Neural crest cell (in vitro differentiated cells): ENCODE results near the gene GRIA4. TPM values are rescaled to one million over a fixed set of nuclear protein-coding genes. Genes with fewer than 3 reads are reported as not detected.
A peak's percentile ranks its signal among the peaks of the same experiment; 100 is the strongest.

ENCODE experiments used
- DNase-seq: peaks from one replicate; pipeline ENCODE4 v3.0.0; 2021; ENCODE audit warnings: low read depth, mixed read lengths, low spot score
- H3K27ac Mint-ChIP-seq: one replicate; pipeline ENCODE4 v1.8.0; 2021; ENCODE audit warnings: mild to moderate bottlenecking, mixed read lengths; ENCODE audit not compliant: unreplicated experiment
- H3K27me3 Mint-ChIP-seq: 2 replicates; pipeline ENCODE4 v1.8.0; 2021; ENCODE audit warnings: low read depth, mild to moderate bottlenecking, mixed read lengths
- H3K36me3 Mint-ChIP-seq: 2 replicates; pipeline ENCODE4 v1.8.0; 2021; ENCODE audit warnings: low read depth, mild to moderate bottlenecking, mixed read lengths
- H3K4me1 Mint-ChIP-seq: 2 replicates; pipeline ENCODE4 v1.8.0; 2021; ENCODE audit warnings: mixed read lengths
- H3K4me3 Mint-ChIP-seq: one replicate; pipeline ENCODE4 v1.8.0; 2021; ENCODE audit warnings: mild to moderate bottlenecking, mixed read lengths
- H3K9me3 Mint-ChIP-seq: 2 replicates; pipeline ENCODE4 v1.8.0; 2021; ENCODE audit warnings: mixed read lengths
- long read RNA-seq: library from polyadenylated mRNA; unstranded; transcript quantifications from one replicate; pipeline ENCODE4 v2.0.0, GENCODE V29; 2020
- total RNA-seq: library from RNA; stranded (reverse); gene quantifications from 2 replicates; pipeline ENCODE4 v1.2.1, GENCODE V29; 2021
- TF ChIP-seq, protein P1 (sequence below): fragments of 200-600 bp; sonication (generic); conservative IDR thresholded peaks from 2 replicates; pipeline ENCODE4 v1.5.0; 2021; ENCODE audit warnings: antibody characterized with exemption, mild to moderate bottlenecking

Gene GRIA4
- total RNA-seq: 2.3 and 2.9 TPM in 2 replicates
- long read RNA-seq, partial matches to known transcripts: 0 of 1 reads
- long read RNA-seq, other reads (novel, unspliced or antisense): 1 of 1 reads

GRCh38 chr11:105609832-105610781, at the start of gene GRIA4:
GRIA4 (plus strand) TSS chr11:105610073; CDS start chr11:105610998, 925 bp downstream.
- DNase-seq: peak; percentile 40
- no peak within 1 kb of the TSS for H3K27ac Mint-ChIP-seq
- no peaks in the 10 kb centered on the region for H3K36me3 Mint-ChIP-seq

GRCh38 chr11:105573091-105573490, 36.8 kb upstream of the GRIA4 start:
- H3K4me3 Mint-ChIP-seq: no peak overlapping the region
- TF ChIP-seq, protein P1, sequence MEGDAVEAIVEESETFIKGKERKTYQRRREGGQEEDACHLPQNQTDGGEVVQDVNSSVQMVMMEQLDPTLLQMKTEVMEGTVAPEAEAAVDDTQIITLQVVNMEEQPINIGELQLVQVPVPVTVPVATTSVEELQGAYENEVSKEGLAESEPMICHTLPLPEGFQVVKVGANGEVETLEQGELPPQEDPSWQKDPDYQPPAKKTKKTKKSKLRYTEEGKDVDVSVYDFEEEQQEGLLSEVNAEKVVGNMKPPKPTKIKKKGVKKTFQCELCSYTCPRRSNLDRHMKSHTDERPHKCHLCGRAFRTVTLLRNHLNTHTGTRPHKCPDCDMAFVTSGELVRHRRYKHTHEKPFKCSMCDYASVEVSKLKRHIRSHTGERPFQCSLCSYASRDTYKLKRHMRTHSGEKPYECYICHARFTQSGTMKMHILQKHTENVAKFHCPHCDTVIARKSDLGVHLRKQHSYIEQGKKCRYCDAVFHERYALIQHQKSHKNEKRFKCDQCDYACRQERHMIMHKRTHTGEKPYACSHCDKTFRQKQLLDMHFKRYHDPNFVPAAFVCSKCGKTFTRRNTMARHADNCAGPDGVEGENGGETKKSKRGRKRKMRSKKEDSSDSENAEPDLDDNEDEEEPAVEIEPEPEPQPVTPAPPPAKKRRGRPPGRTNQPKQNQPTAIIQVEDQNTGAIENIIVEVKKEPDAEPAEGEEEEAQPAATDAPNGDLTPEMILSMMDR: no peak
- H3K36me3 Mint-ChIP-seq: no peaks in the 10 kb centered on the region
- H3K4me1 Mint-ChIP-seq: no peaks in the 10 kb centered on the region
- no peaks in the 10 kb centered on the region for H3K27me3 Mint-ChIP-seq
- DNase-seq: no peak
- H3K27ac Mint-ChIP-seq: no peak overlapping the region
- no peaks in the 10 kb centered on the region for H3K9me3 Mint-ChIP-seq

More at GRCh38 chr11:105609832-105610781, at the start of gene GRIA4:
- peaks cover 35% of the 10 kb centered on the region for H3K4me1 Mint-ChIP-seq
- H3K27me3 Mint-ChIP-seq: peaks cover 80% of the 10 kb centered on the region
- peak within 1 kb of the TSS; percentile 78 for H3K4me3 Mint-ChIP-seq
- TF ChIP-seq, protein P1: no peak
- no peaks in the 10 kb centered on the region for H3K9me3 Mint-ChIP-seq

DNA sequence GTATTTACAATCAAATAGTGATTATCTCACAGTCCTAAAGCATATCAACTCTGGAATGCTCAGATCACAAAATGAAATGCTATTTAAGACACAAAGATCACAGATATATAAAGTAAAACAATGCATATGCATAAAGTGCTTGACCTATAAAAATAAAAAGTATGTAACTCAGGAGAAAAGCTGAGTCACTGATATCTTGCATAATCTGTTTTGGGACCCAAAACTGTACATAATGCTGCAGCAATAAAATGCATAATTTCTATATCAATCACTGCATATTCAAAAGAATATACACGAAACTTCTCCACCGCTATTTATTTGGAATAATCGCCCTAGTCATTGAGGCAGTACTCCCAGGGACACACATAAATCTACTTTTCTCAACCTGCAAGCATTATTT, 34.9 kb upstream of the GRIA4 start:
- Mint-ChIP-seq H3K27me3 (no peaks in the 10 kb centered on the region), H3K4me1 (no peaks in the 10 kb centered on the region)

GRCh38 chr11:105577641-105578040, 32.2 kb upstream of the GRIA4 start:
- H3K4me1 Mint-ChIP-seq: no peaks in the 10 kb centered on the region

More for the DNA sequence above, 34.9 kb upstream of the GRIA4 start:
- no peak for DNase-seq
- no peak overlapping the region for H3K4me3 Mint-ChIP-seq
- no peaks in the 10 kb centered on the region for H3K9me3 Mint-ChIP-seq
- TF ChIP-seq, protein P1: no peak
- no peaks in the 10 kb centered on the region for H3K36me3 Mint-ChIP-seq
- H3K27ac Mint-ChIP-seq: no peak overlapping the region

GRCh38 chr11:105579111-105579510, 30.8 kb upstream of the GRIA4 start:
- TF ChIP-seq, protein P1: peak; percentile 14
- no peaks in the 10 kb centered on the region for H3K9me3 Mint-ChIP-seq
- DNase-seq: no peak
- H3K36me3 Mint-ChIP-seq: no peaks in the 10 kb centered on the region
- no peak overlapping the region for H3K27ac Mint-ChIP-seq
- no peaks in the 10 kb centered on the region for H3K4me1 Mint-ChIP-seq
- no peaks in the 10 kb centered on the region for H3K27me3 Mint-ChIP-seq
- no peak overlapping the region for H3K4me3 Mint-ChIP-seq

More at GRCh38 chr11:105577641-105578040, 32.2 kb upstream of the GRIA4 start:
- Mint-ChIP-seq H3K27me3 (no peaks in the 10 kb centered on the region), H3K27ac (no peak overlapping the region), H3K36me3 (no peaks in the 10 kb centered on the region), H3K9me3 (no peaks in the 10 kb centered on the region), H3K4me3 (no peak overlapping the region)
- TF ChIP-seq, protein P1: peak; percentile 30
- DNase-seq: no peak
